CD14-positive monocyte (primary cell): ENCODE measurements around the gene COL15A1. TPM values are rescaled to one million over a fixed set of nuclear protein-coding genes. Genes with fewer than 3 reads are reported as not detected.

Experiments used
- DNase-seq, 3 donors: peaks; one replicate each; pipeline ENCODE4 v3.0.0-alpha.2; 2011 to 2022
- H2AFZ ChIP-seq: 2 replicates; pipeline ENCODE4 v1.6.0; 2012; ENCODE audit warnings: mild to moderate bottlenecking, low read depth, low read length, inconsistent platforms; ENCODE audit not compliant: insufficient read depth, poor library complexity, severe bottlenecking
- H3K27ac ChIP-seq, 2 donors: 1 replicate in 1 of 2; 2 replicates in 1 of 2; pipeline ENCODE4 v1.5.1; 2012 to 2013; ENCODE audit warnings: low read length in 2 of 2, control low read depth in 1 of 2, inconsistent platforms in 1 of 2, low read depth in 1 of 2, mild to moderate bottlenecking in 1 of 2
- H3K27me3 ChIP-seq, 2 donors: one replicate each; pipeline versions ENCODE4 v1.6.0 to v1.6.1; 2011 to 2013; ENCODE audit warnings: low read length in 2 of 2; ENCODE audit not compliant: control insufficient read depth in 2 of 2, insufficient read depth in 2 of 2
- H3K36me3 ChIP-seq, 2 donors: replicated peaks in 1 of 2; 1 replicate in 1 of 2; 2 replicates in 1 of 2; pipeline versions ENCODE4 v1.5.1 to v1.6.1; 2012 to 2013; ENCODE audit warnings: low read length in 2 of 2, control low read depth in 1 of 2, inconsistent platforms in 1 of 2, mild to moderate bottlenecking in 1 of 2; ENCODE audit not compliant: insufficient read depth in 2 of 2, control insufficient read depth in 1 of 2
- H3K4me1 ChIP-seq, 2 donors: 1 replicate in 1 of 2; 2 replicates in 1 of 2; pipeline versions ENCODE4 v1.5.1 to v1.6.1; 2012 to 2013; ENCODE audit warnings: low read length in 2 of 2, control low read depth in 1 of 2, inconsistent platforms in 1 of 2, mild to moderate bottlenecking in 1 of 2, moderate library complexity in 1 of 2; ENCODE audit not compliant: insufficient read depth in 2 of 2, control insufficient read depth in 1 of 2
- H3K4me2 ChIP-seq: replicated peaks from 2 replicates; pipeline ENCODE3; 2012; ENCODE audit warnings: low read length, moderate library complexity, mild to moderate bottlenecking; ENCODE audit not compliant: poor library complexity, severe bottlenecking; ENCODE audit errors: extremely low read depth
- H3K4me3 ChIP-seq, 3 experiments: fragments of 200-600 bp in 1 of 3; sonication (generic) in 1 of 3; replicated peaks in 1 of 3; 1 replicate in 2 of 3; 2 replicates in 1 of 3; pipeline ENCODE4 v1.5.1; 2011 to 2013; ENCODE audit warnings: low read length in 3 of 3, mild to moderate bottlenecking in 3 of 3, control low read depth in 2 of 3, low read depth in 2 of 3, inconsistent platforms in 1 of 3, moderate library complexity in 1 of 3
- H3K79me2 ChIP-seq: 2 replicates; pipeline ENCODE4 v1.6.0; 2012; ENCODE audit warnings: mild to moderate bottlenecking, control low read depth, inconsistent platforms, low read length, moderate library complexity; ENCODE audit not compliant: insufficient read depth
- H3K9ac ChIP-seq: 2 replicates; pipeline ENCODE4 v1.6.0; 2017; ENCODE audit warnings: low read length, mild to moderate bottlenecking; ENCODE audit not compliant: insufficient read depth, poor library complexity, severe bottlenecking
- H3K9me3 ChIP-seq, 2 donors: replicated peaks in 1 of 2; 1 replicate in 1 of 2; 2 replicates in 1 of 2; pipeline versions ENCODE4 v1.5.1 to v1.6.1; 2012 to 2013; ENCODE audit warnings: low read length in 2 of 2, control low read depth in 1 of 2; ENCODE audit not compliant: control insufficient read depth in 1 of 2, insufficient read depth in 1 of 2
- H4K20me1 ChIP-seq: 2 replicates; pipeline ENCODE4 v1.6.0; 2012; ENCODE audit warnings: mild to moderate bottlenecking, low read length, control low read depth, moderate library complexity; ENCODE audit not compliant: insufficient read depth
- H3K27ac Mint-ChIP-seq, 7 donors: one replicate each; pipeline ENCODE4 v1.8.0; 2020; ENCODE audit warnings: mild to moderate bottlenecking in 7 of 7, mixed read lengths in 7 of 7, moderate library complexity in 6 of 7, inconsistent platforms in 2 of 7
- H3K27me3 Mint-ChIP-seq, 3 donors: one replicate each; pipeline ENCODE4 v1.8.0; 2021 to 2022; ENCODE audit warnings: low read depth in 3 of 3, mild to moderate bottlenecking in 3 of 3, mixed read lengths in 3 of 3, moderate library complexity in 3 of 3, inconsistent platforms in 1 of 3
- H3K36me3 Mint-ChIP-seq, 2 donors: one replicate each; pipeline ENCODE4 v1.8.0; 2020; ENCODE audit warnings: mixed read lengths in 2 of 2, inconsistent platforms in 1 of 2, mild to moderate bottlenecking in 1 of 2
- H3K4me1 Mint-ChIP-seq: one replicate; pipeline ENCODE4 v1.8.0; 2020; ENCODE audit warnings: mild to moderate bottlenecking, mixed read lengths
- H3K4me3 Mint-ChIP-seq, 2 donors: one replicate each; pipeline ENCODE4 v1.8.0; 2020; ENCODE audit warnings: mild to moderate bottlenecking in 2 of 2, mixed read lengths in 2 of 2, moderate library complexity in 1 of 2
- H3K9me3 Mint-ChIP-seq, 7 donors: one replicate each; pipeline ENCODE4 v1.8.0; 2020 to 2022; ENCODE audit warnings: mixed read lengths in 7 of 7, mild to moderate bottlenecking in 6 of 7, moderate library complexity in 6 of 7, inconsistent platforms in 2 of 7
- WGBS: methylation state at CpG from one replicate; pipeline ENCODE4 v1.1.5; 2013; ENCODE audit warnings: missing lambda C conversion rate; ENCODE audit not compliant: insufficient coverage; 5-methylcytosine and 5-hydroxymethylcytosine counted together
- intact Hi-C, 2 donors: fragments of 100-400 bp; cut with micrococcal nuclease; formaldehyde crosslinking; loops; one replicate each; pipeline versions ENCODE4 v1.15.0 to v1.15.1; 2023
- polyA plus RNA-seq, 3 donors: library from polyadenylated mRNA; depleted of rRNA in 1 of 3; unstranded in 2 of 3; stranded (reverse) in 1 of 3; fragments of 300-500 nt in 2 of 3; fragments of >200 nt in 1 of 3; fragmentation: Illumina TruSeq in 2 of 3; gene quantifications; 1 replicate in 2 of 3; 2 replicates in 1 of 3; pipeline ENCODE4 v1.2.3, GENCODE V29; 2012 to 2021
- TF ChIP-seq, protein P1 (sequence below): fragments of 200-600 bp; IDR thresholded peaks from one replicate; pipeline ENCODE4 v1.8.0; 2022; ENCODE audit warnings: antibody characterized with exemption, mild to moderate bottlenecking

Gene COL15A1
- polyA plus RNA-seq, 3 donors, result 0.03 to 0.14 (median 0.11) TPM

DNA sequence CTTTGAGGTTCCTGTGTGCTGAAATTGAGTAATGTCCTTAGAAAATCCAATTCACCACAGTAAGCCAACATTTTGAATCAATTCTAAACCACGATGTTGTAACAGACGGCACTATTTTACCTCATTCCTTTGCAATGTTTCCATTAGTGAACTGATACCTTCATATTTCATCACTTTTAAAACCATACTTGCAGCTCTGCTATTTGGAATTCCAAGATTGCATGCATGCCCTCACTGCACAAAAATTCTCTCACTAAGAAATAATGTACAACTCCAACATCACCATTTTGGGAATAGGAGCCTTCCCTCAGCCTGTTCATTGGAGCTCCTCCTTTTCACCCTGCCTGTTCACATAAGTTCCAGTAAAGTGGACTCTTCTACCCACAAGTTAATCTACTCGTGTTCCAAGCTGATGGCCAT is 86.4 kb downstream of the COL15A1 start:
- Histone ChIP-seq H3K9ac (no peak overlapping the region), H3K4me1 (peaks cover 33 to 34% of the 10 kb centered on the region in 2 donors), H2AFZ (no peak overlapping the region), H3K9me3 (no peaks in the 10 kb centered on the region), H3K79me2 (no peaks in the 10 kb centered on the region), H3K4me2 (no peak overlapping the region), H3K4me3 (no peak overlapping the region), H4K20me1 (no peaks in the 10 kb centered on the region), H3K36me3 (no peaks in the 10 kb centered on the region), H3K27me3 (peaks cover 3 to 8% of the 10 kb centered on the region in 2 donors), H3K27ac (no peak overlapping the region)
- intact Hi-C loops, result loop anchor here in 1 of 2 donors (5.0 kb wide), 1 partner anchor 37 kb away; no protein-coding TSS in a partner anchor
- peaks cover 17 to 29% (median 28%) of the 10 kb centered on the region in 3 donors for H3K27me3 Mint-ChIP-seq
- H3K9me3 Mint-ChIP-seq, result no peaks in the 10 kb centered on the region
- H3K27ac Mint-ChIP-seq, result peak overlapping the region in 2 of 7 donors; percentile 48 to 61
- H3K4me3 Mint-ChIP-seq, result peak overlapping the region in 1 of 2 donors; percentile 63
- peaks cover 44% of the 10 kb centered on the region for H3K4me1 Mint-ChIP-seq
- H3K36me3 Mint-ChIP-seq, result peaks cover 3% of the 10 kb centered on the region in 2 donors
- TF ChIP-seq, protein P1, sequence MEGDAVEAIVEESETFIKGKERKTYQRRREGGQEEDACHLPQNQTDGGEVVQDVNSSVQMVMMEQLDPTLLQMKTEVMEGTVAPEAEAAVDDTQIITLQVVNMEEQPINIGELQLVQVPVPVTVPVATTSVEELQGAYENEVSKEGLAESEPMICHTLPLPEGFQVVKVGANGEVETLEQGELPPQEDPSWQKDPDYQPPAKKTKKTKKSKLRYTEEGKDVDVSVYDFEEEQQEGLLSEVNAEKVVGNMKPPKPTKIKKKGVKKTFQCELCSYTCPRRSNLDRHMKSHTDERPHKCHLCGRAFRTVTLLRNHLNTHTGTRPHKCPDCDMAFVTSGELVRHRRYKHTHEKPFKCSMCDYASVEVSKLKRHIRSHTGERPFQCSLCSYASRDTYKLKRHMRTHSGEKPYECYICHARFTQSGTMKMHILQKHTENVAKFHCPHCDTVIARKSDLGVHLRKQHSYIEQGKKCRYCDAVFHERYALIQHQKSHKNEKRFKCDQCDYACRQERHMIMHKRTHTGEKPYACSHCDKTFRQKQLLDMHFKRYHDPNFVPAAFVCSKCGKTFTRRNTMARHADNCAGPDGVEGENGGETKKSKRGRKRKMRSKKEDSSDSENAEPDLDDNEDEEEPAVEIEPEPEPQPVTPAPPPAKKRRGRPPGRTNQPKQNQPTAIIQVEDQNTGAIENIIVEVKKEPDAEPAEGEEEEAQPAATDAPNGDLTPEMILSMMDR, result no peak
- WGBS, result no CpG with 5 or more reads among the region's 3 CpGs
- DNase-seq, result peak in 1 of 3 donors; percentile 25

DNA sequence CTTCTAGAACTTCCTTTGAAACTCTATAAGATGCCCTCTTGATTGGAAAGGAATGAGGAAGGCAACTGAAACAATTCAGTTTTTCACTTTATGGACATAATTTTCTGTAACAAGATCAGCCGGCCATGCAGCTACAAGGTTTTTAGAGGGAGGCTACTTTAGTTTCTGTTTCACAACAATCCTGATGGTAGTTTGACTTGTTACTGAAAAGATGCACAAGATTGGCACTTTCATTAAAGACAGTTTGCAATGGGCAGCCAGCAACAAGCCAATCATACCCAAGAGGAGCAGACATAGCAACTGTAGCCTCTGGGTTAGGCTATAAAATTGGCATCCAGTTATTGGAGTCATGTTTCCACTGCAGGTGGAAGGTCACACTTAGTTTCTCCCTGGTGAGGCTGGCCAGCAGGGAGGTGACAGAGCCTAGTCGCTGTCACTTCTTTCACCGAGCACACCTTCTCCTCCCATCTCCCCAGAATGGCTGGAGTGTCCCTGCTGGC is 87.0 kb downstream of the COL15A1 start:
- Mint-ChIP-seq H3K9me3 (no peaks in the 10 kb centered on the region), H3K4me1 (peaks cover 49% of the 10 kb centered on the region), H3K27ac (peak overlapping the region in 1 of 7 donors; percentile 48), H3K27me3 (peaks cover 22 to 35% (median 33%) of the 10 kb centered on the region in 3 donors), H3K36me3 (peaks cover 3% of the 10 kb centered on the region in 2 donors), H3K4me3 (no peak overlapping the region)
- Histone ChIP-seq H3K36me3 (no peaks in the 10 kb centered on the region), H3K9ac (no peak overlapping the region), H3K9me3 (no peaks in the 10 kb centered on the region), H3K4me3 (no peak overlapping the region), H4K20me1 (no peaks in the 10 kb centered on the region), H3K4me2 (no peak overlapping the region), H3K27ac (no peak overlapping the region), H3K27me3 (peaks cover 5 to 13% of the 10 kb centered on the region in 2 donors), H3K4me1 (peaks cover 33 to 34% of the 10 kb centered on the region in 2 donors), H3K79me2 (no peaks in the 10 kb centered on the region), H2AFZ (no peak overlapping the region)
- no peak for DNase-seq
- TF ChIP-seq, protein P1, result no peak
- WGBS, result 80% methylated on average over 3 of the region's 3 CpGs
- intact Hi-C loops, result loop anchor here in 1 of 2 donors (5.0 kb wide), 1 partner anchor 37 kb away; no protein-coding TSS in a partner anchor
